Skeletal muscle satellite cell (primary cell): ENCODE results near the gene CMIP.
"Not testable (repeated sequence)": the region's sequence is repeated elsewhere in the genome, so short reads cannot be mapped to it uniquely, and the experiment has no call there.

Experiments used
- H3K27me3 ChIP-seq: 2 replicates; pipeline ENCODE4 v1.7.0; 2013; ENCODE audit warnings: low read length; ENCODE audit not compliant: control insufficient read depth, insufficient read depth
- H3K36me3 ChIP-seq: 2 replicates; pipeline ENCODE4 v1.7.0; 2013; ENCODE audit warnings: mild to moderate bottlenecking, control low read depth, low read length; ENCODE audit not compliant: insufficient read depth
- H3K4me1 ChIP-seq: 2 replicates; pipeline ENCODE4 v1.7.0; 2013; ENCODE audit warnings: low read length; ENCODE audit not compliant: control insufficient read depth, insufficient read depth
- H3K4me2 ChIP-seq: 2 replicates; pipeline ENCODE4 v1.7.0; 2013; ENCODE audit warnings: mild to moderate bottlenecking, low read length
- H3K4me3 ChIP-seq: 2 replicates; pipeline ENCODE4 v1.7.0; 2013; ENCODE audit warnings: low read length
- H3K9ac ChIP-seq: 2 replicates; pipeline ENCODE4 v1.7.0; 2013; ENCODE audit warnings: mild to moderate bottlenecking, low read depth, low read length, moderate library complexity
- H3K9me3 ChIP-seq: replicated peaks from 2 replicates; pipeline ENCODE4 v1.7.0; 2013; ENCODE audit warnings: mild to moderate bottlenecking, control low read depth, low read length

The CMIP gene

DNA sequence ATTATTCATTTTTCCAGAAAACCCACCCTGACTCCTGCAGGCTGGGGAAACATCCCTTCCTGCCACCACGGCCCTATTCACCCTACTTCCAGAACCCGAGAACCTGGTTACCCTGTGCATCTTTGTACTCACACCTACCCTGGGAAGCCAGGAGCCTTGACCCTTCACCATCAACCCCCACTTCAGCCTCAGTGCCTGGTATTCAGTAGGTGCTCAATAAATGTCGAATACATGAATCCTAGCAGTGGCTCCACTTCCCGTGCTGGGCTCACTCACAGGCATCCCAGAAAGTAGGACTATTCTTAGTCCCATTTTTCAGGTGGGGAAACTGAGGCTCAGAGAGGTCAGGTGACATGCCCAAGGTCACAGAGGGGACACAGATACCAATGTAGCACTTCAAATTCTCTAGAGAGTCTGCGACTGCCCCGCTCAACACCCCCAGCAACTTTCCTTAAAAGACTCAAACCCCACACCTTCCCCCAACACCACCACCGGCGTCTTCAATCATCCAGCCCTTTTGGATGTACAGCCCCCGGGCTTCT lies 36.1 kb upstream of the CMIP start:
- H3K4me3 ChIP-seq: no peak overlapping the region
- H3K9me3 ChIP-seq: no peaks in the 10 kb centered on the region
- no peak overlapping the region for H3K9ac ChIP-seq
- H3K36me3 ChIP-seq: no peaks in the 10 kb centered on the region
- peaks cover 16% of the 10 kb centered on the region for H3K4me1 ChIP-seq
- H3K27me3 ChIP-seq: peaks cover 19% of the 10 kb centered on the region
- H3K4me2 ChIP-seq: no peak overlapping the region

DNA sequence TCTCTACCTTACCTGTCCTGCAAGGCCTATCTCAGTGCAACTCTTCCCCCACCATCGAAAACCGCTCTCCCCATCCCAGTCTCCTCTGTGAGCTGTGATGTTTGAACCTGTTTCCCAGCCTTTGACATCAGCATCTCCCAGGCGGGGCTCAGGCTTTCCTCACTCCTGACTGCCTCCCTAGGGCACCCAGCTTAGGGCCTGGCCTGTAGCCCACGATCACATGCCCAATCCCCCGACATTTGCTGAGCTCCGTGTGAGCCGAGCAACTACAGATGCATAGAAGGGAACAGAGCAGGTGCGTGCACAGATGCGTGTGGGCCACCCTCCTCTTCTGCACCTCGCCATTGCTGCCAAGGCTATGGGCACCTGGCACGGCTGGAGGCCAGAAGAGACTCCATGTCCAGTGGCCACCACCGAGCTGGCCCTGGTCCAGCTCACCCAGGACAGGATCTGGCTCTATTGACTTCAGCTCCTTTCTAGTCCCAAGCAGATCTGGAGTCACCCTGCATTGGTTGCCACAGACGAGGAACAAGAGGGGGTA lies 35.5 kb upstream of the CMIP start:
- H3K9ac ChIP-seq: no peak overlapping the region
- peaks cover 11% of the 10 kb centered on the region for H3K4me1 ChIP-seq
- H3K36me3 ChIP-seq: no peaks in the 10 kb centered on the region
- no peak overlapping the region for H3K4me2 ChIP-seq
- peaks cover 24% of the 10 kb centered on the region for H3K27me3 ChIP-seq
- no peak overlapping the region for H3K4me3 ChIP-seq
- no peaks in the 10 kb centered on the region for H3K9me3 ChIP-seq

DNA sequence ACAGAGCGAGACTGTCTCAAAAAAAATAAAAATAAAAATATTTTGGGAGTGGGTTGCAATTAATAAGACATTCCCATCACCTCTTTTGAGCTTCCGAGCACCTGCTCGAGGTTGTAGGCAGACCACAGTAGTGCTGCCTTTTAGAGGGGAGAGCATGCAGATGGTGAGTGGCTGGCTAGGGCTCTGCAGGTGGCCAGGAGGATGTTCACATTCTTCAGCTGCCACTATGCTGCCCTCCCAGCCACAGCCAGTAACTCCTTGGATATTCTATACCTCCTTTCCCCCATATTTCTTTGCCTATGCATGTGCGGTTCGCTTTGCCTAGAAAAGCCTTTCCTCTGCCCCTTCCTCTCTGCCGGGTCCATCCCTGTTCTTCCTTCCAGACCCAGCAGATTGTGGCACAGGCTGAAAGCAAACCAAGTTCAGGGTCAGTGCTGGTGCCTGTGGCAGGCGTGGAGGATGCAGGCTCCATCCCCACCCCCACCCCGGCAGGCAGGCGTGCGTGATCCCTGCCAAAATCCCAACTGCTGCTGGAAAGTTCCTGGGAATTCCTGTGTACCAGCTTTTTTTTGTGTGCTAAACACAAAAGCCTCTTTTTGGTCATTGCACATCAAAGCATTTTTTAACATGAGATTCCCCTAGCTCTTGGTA lies 33.8 kb upstream of the CMIP start:
- Histone ChIP-seq H3K4me3 (no peak overlapping the region), H3K4me2 (no peak overlapping the region), H3K36me3 (no peaks in the 10 kb centered on the region), H3K9ac (no peak overlapping the region), H3K4me1 (peaks cover 7% of the 10 kb centered on the region), H3K27me3 (peaks cover 30% of the 10 kb centered on the region), H3K9me3 (no peaks in the 10 kb centered on the region)

DNA sequence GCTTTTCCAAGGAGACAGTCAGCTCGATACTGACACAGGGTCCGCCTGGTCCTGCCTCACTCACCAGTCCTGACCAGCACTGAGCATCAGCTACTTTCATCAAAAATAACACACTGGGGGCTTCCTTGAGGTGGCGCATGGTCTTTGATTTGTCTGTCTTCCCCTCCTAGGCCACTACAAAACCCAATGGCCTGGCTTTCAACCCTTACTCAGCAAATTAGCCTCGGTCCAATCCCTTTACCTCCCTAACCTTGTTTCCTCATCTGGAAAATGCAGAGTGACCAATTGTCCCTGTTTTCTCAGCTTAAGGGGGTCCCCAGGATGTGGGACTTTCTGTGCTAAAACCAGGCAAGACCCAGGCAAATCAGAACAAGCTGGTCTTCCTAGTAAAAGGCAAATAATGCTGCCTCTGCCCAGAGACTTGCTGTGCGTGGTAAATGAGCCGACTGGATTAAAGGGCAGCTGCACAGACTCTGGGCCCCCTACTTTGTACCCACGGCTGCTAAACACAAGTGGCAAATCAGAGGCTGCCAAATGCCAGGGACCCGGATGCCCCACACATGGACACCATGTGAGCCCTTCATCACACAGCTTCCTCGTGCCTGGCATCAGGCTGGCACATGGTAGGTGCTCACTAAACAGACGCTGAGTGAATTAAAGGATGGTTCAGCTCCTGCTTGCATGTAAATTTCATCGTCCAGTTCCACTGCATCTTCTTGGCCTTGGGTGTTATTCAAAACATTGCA lies 31.2 kb upstream of the CMIP start:
- no peak overlapping the region for H3K9ac ChIP-seq
- H3K4me2 ChIP-seq: no peak overlapping the region
- no peaks in the 10 kb centered on the region for H3K9me3 ChIP-seq
- no peaks in the 10 kb centered on the region for H3K4me1 ChIP-seq
- peaks cover 30% of the 10 kb centered on the region for H3K27me3 ChIP-seq
- no peaks in the 10 kb centered on the region for H3K36me3 ChIP-seq
- H3K4me3 ChIP-seq: no peak overlapping the region

DNA sequence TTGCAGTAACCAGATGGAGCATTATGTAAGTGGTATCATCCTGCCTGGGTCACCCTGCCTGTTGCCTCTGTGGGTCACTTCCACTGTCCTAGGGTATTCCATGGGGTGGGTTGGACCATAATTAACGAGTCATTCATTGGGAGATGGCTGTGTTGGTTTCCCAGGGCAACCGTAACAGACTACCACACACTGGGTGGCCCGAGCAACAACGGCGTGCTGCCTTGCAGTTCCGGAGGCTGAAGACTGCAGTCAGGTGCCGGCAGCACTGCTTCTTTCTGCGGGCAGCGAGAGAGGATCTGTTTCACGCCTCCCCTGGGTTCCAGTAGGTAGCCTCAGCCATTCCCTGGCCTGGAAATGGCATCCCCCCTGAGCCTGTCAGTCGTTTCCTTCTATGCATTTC lies 28.9 kb upstream of the CMIP start:
- Histone ChIP-seq H3K27me3 (peaks cover 20% of the 10 kb centered on the region), H3K36me3 (no peaks in the 10 kb centered on the region), H3K4me1 (no peaks in the 10 kb centered on the region), H3K4me3 (no peak overlapping the region), H3K4me2 (no peak overlapping the region), H3K9me3 (no peaks in the 10 kb centered on the region), H3K9ac (no peak overlapping the region)

DNA sequence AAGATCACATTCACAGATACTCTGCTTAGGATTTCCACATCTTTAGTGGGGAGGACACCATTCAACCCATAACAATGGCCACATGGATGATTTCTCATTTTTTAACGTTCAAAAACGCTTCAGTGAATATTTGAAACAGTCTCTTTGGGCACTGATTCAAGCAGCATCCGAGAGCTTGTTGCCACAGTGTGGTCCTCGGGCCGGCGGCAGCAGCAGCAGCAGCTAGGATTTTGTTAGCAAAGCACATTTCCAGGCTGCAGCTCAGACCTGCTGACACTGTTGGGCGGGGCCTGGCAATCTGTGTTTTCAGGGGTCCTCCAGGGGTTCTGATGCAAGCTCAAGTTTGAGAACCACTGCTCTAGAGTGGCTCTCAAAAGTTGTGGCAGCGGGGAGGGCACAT lies 27.9 kb upstream of the CMIP start:
- H3K9me3 ChIP-seq: no peaks in the 10 kb centered on the region
- H3K4me3 ChIP-seq: no peak overlapping the region
- no peaks in the 10 kb centered on the region for H3K4me1 ChIP-seq
- no peak overlapping the region for H3K9ac ChIP-seq
- H3K36me3 ChIP-seq: no peaks in the 10 kb centered on the region
- H3K27me3 ChIP-seq: peaks cover 17% of the 10 kb centered on the region
- no peak overlapping the region for H3K4me2 ChIP-seq

DNA sequence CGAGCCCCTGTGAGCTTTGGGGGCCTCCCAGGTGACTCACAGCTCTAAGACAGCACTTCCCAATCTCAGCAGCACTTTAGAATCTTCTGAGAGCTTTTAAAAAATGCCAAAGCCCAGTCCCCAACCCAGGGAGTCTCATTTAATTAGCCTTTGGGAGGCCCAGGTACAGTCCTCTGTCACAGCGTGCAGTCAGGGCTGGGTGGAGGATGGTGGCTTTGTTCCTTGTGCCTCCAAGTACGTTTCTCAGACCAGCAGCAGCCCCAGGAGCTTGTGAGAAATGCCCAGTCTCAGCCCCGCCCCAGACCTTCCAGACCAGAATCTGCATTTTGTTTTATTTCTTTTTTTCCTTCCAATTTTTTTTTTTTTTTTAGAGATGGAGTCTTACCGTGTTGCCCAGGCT lies 27.4 kb upstream of the CMIP start:
- Histone ChIP-seq H3K4me3 (no peak overlapping the region), H3K27me3 (peaks cover 17% of the 10 kb centered on the region), H3K4me2 (no peak overlapping the region), H3K36me3 (no peaks in the 10 kb centered on the region), H3K4me1 (no peaks in the 10 kb centered on the region), H3K9me3 (no peaks in the 10 kb centered on the region), H3K9ac (no peak overlapping the region)

DNA sequence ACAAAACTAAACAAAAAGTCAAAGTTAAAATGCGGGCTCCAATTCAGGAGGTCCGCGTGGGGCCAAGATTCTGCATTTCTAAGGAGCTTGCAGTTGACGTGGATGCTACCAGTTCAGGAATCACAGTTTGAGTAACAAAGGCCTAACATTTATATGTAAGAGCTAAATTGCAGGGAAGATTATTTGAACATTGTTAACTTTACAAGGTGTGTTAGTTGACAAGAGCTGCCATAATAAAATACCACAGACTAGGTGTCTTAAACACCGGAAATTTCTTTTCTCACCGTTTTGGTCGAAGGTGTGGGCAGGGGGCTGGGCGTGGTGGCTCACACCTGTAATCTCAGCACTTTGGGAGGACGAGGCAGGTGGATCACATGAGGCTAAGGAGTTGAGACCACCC lies 24.8 kb upstream of the CMIP start:
- H3K4me1 ChIP-seq: no peaks in the 10 kb centered on the region
- H3K9ac ChIP-seq: no peak overlapping the region

DNA sequence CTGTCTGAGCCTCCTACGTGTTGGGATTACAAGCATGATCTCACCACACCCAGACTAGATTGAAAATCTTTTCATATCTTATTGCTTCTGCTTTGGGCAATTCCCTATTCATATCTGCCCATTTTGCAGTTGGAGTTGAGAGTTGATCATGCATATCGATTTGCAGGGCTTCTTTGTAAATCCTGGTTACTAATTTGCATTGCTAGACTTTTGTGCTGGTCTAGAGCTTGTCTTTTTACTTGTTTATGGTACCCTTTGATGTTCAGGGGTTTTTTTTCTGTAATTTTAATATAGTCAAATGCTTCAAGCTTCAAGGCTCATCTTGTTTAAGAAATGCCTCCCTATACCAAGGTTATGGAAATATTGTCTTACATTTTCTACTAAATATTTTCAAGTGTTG lies 23.5 kb upstream of the CMIP start:
- no peak overlapping the region for H3K4me2 ChIP-seq
- H3K9ac ChIP-seq: no peak overlapping the region
- H3K9me3 ChIP-seq: no peaks in the 10 kb centered on the region
- H3K4me1 ChIP-seq: no peaks in the 10 kb centered on the region
- H3K36me3 ChIP-seq: no peaks in the 10 kb centered on the region
- no peaks in the 10 kb centered on the region for H3K27me3 ChIP-seq
- no peak overlapping the region for H3K4me3 ChIP-seq

More for the DNA sequence above, 24.8 kb upstream of the CMIP start:
- Histone ChIP-seq H3K4me3 (no peak overlapping the region), H3K36me3 (no peaks in the 10 kb centered on the region), H3K4me2 (no peak overlapping the region), H3K9me3 (no peaks in the 10 kb centered on the region), H3K27me3 (no peaks in the 10 kb centered on the region)

DNA sequence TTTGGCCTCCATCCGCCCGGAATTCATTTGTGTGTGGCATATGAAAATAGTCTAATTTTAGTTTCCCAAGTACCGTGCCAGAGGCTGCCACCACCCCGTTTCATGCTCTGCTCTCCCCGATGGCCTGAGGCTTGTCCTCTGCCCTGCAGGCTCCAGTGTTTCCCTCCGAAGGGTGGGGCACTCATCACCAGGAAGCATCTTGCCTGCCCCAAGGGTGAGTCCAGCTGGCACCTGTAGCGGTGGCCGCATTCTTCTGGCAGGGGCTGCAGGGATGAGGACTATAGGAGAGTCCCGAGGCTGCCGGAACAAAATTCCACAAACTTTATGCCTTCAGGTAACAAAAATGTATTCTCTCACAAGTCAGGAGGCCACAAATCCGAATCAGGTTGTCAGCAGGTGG lies 23.1 kb upstream of the CMIP start:
- Histone ChIP-seq H3K27me3 (no peaks in the 10 kb centered on the region), H3K9ac (no peak overlapping the region), H3K36me3 (no peaks in the 10 kb centered on the region), H3K9me3 (no peaks in the 10 kb centered on the region), H3K4me2 (no peak overlapping the region), H3K4me1 (no peaks in the 10 kb centered on the region), H3K4me3 (no peak overlapping the region)

DNA sequence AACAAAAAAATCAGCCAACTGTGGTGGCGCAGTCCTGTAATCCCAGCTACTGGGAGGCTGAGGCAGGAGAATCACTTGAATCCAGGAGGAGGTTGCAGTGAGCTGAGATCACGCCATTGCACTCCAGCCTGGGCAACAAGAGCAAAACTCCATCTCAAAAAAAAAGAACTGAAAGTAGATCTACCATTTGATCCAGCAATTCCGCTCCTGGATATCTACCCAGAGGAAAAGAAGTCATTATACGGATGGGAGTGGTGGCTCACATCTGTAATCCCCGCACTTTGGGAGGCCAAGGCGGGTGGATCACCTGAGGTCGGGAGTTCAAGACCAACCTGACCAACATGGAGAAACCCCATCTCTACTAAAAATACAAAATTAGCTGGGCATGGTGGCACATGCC lies 22.5 kb upstream of the CMIP start:
- not testable (repeated sequence) for H3K4me2 ChIP-seq, H3K27me3 ChIP-seq, H3K9me3 ChIP-seq, H3K4me3 ChIP-seq, H3K36me3 ChIP-seq, H3K4me1 ChIP-seq, H3K9ac ChIP-seq
